ENCODE measurements around the gene ITFG1.
"Not testable (repeated sequence)": the region's sequence is repeated elsewhere in the genome, so short reads cannot be mapped to it uniquely, and the experiment has no call there.

Gene ITFG1

DNA sequence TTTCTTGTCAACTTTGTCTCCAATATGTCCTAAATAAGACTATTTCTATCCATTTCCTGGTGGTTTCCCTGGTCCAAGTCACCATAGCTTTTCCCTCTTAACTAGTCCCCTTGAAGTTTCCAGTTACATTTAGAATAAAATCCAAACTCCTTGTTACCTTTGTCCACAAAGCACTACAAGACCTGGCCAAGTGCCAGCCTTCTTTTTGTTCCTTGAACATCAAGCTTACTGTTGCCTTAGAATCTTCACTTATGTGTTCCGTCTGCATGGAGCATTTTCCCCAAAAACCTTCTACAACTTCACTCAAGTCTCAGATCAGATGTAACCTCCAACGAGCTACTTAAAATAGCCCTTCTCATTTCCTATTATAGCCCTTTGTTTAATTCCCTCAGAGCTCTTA is 101.4 kb downstream of the ITFG1 start:
- ATAC-seq: no peak
- TF ChIP-seq, protein P1, sequence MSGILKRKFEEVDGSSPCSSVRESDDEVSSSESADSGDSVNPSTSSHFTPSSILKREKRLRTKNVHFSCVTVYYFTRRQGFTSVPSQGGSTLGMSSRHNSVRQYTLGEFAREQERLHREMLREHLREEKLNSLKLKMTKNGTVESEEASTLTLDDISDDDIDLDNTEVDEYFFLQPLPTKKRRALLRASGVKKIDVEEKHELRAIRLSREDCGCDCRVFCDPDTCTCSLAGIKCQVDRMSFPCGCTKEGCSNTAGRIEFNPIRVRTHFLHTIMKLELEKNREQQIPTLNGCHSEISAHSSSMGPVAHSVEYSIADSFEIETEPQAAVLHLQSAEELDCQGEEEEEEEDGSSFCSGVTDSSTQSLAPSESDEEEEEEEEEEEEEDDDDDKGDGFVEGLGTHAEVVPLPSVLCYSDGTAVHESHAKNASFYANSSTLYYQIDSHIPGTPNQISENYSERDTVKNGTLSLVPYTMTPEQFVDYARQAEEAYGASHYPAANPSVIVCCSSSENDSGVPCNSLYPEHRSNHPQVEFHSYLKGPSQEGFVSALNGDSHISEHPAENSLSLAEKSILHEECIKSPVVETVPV (CRISPR knock-in tag; IDR thresholded peaks at IDR 0.05): no peak
- no peak for TF ChIP-seq OSR1 (CRISPR knock-in tag; IDR thresholded peaks at IDR 0.05)
- TF ChIP-seq, protein P2, sequence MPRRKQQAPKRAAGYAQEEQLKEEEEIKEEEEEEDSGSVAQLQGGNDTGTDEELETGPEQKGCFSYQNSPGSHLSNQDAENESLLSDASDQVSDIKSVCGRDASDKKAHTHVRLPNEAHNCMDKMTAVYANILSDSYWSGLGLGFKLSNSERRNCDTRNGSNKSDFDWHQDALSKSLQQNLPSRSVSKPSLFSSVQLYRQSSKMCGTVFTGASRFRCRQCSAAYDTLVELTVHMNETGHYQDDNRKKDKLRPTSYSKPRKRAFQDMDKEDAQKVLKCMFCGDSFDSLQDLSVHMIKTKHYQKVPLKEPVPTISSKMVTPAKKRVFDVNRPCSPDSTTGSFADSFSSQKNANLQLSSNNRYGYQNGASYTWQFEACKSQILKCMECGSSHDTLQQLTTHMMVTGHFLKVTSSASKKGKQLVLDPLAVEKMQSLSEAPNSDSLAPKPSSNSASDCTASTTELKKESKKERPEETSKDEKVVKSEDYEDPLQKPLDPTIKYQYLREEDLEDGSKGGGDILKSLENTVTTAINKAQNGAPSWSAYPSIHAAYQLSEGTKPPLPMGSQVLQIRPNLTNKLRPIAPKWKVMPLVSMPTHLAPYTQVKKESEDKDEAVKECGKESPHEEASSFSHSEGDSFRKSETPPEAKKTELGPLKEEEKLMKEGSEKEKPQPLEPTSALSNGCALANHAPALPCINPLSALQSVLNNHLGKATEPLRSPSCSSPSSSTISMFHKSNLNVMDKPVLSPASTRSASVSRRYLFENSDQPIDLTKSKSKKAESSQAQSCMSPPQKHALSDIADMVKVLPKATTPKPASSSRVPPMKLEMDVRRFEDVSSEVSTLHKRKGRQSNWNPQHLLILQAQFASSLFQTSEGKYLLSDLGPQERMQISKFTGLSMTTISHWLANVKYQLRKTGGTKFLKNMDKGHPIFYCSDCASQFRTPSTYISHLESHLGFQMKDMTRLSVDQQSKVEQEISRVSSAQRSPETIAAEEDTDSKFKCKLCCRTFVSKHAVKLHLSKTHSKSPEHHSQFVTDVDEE (CRISPR knock-in tag; IDR thresholded peaks at IDR 0.05): no peak
- TF ChIP-seq CSDC2 (CRISPR knock-in tag; IDR thresholded peaks at IDR 0.05): no peak
- TF ChIP-seq PPARA (CRISPR knock-in tag; IDR thresholded peaks at IDR 0.05; ENCODE audit: borderline replicate concordance): no peak
- no peak for TF ChIP-seq ZNF565 (CRISPR knock-in tag; conservative IDR thresholded peaks at IDR 0.05; ENCODE audit: low read depth)

DNA sequence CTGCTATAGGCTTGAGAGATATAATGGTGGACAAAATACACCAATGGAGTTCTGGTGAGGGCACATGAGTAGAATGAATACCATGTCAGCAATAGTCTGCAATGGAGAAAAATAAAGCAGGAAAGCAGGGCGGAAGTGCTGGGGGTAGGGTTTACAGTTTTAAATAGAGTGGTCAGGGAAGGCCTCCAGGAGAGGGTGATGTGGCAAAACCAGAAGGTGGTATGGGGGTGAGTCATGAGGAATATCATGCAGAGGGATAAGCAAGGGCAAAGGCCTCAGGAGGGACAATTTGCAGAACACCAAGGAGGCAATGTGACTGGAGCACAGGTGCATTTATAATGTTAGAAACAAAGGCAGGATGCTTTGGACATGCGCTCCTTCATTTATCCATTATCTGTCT is 102.0 kb downstream of the ITFG1 start:
- ATAC-seq: no peak
- no peak for TF ChIP-seq ZNF8 (CRISPR knock-in tag; IDR thresholded peaks at IDR 0.05)
- no peak for TF ChIP-seq PPARA (CRISPR knock-in tag; IDR thresholded peaks at IDR 0.05; ENCODE audit: borderline replicate concordance)
- no peak for TF ChIP-seq GLIS3 (CRISPR knock-in tag; IDR thresholded peaks at IDR 0.05)
- TF ChIP-seq SNAI2 (CRISPR knock-in tag; IDR thresholded peaks at IDR 0.05): no peak

DNA sequence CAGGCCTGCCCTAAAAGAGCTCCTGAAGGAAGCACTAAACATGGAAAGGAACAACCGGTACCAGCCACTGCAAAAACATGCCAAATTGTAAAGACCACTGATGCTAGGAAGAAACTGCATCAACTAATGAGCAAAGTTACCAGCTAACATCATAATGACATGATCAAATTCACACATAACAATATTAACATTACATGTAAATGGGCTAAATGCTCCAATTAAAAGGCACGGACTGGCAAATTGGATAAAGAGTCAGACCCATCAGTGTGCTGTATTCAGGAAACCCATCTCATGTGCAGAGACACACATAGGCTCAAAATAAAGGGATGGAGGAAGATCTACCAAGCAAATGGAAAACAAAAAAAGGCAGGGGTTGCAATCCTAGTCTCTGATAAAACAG is 111.8 kb downstream of the ITFG1 start:
- not testable (repeated sequence) for ATAC-seq

DNA sequence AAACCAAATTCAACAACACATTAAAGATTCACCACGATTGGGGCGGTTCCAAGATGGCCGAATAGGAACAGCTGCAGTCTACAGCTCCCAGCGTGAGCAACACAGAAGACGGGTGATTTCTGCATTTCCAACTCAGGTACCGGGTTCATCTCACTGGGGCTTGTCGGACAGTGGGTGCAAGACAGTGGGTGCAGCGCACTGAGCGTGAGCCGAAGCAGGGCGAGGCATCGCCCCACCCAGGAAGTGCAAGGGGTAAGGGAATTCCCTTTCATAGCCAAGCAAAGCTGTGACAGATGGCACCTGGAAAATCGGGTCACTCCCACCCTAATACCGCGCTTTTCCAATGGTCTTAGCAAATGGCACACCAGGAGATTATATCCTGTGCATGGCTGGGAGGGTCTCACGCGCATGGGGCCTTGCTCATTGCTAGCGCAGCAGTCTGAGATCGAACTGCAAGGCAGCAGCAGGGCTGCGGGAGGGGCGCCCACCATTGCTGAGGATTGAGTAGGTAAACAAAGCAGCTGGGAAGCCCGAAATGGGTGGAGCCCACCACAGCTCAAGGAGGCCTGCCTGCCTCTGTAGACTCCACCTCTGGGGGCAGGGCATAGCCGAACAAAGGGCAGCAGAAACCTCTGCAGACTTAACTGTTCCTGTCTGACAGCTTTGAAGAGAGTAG is 113.7 kb downstream of the ITFG1 start:
- not testable (repeated sequence) for ATAC-seq

DNA sequence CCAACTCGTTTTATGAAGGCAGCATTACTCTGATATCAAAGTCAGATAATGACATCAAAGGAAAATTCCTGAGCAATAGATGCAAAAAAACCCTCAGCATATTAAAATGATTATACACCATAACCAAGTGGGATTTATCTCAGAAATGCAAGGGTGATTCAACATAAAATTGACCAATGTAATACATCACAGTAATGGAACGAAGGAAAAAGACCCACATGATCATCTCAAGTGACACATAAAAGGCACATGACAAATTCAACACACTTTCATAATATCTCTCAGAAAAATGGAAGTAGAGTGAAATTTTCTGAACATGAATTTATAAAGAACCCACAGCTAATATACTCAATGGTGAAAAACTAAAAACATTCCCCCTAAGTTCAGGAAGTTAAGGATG is 118.8 kb downstream of the ITFG1 start:
- ATAC-seq: no peak

DNA sequence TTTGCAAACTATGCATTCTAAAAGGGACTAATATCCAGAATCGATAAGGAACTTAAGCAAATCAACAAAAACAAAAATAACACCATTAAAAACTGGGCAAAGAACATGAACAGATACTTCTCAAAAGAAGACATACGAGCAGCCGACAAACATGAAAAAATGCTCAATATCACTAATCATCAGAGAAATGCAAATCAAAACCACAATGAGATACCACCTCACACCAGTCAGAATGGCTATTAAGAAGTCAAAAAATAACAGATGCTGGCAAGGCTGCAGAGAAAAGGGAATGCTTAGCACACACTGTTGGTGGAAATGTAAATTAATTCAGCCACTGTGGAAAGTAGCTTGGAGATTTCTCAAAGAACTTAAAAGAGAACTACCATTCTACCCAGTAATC is 130.3 kb downstream of the ITFG1 start:
- ATAC-seq: not testable (repeated sequence)

More for the DNA sequence above, 118.8 kb downstream of the ITFG1 start:
- no peak for TF ChIP-seq PPARA (CRISPR knock-in tag; IDR thresholded peaks at IDR 0.05; ENCODE audit: borderline replicate concordance)
- no peak for TF ChIP-seq ZC3H10 (CRISPR knock-in tag; IDR thresholded peaks at IDR 0.05)
- TF ChIP-seq ZNF70 (CRISPR knock-in tag; IDR thresholded peaks at IDR 0.05): no peak
- no peak for TF ChIP-seq OSR1 (CRISPR knock-in tag; IDR thresholded peaks at IDR 0.05)
- no peak for TF ChIP-seq ZNF8 (CRISPR knock-in tag; IDR thresholded peaks at IDR 0.05)
- TF ChIP-seq ISL1 (CRISPR knock-in tag; IDR thresholded peaks at IDR 0.05): no peak
- TF ChIP-seq BACH2 (CRISPR knock-in tag; IDR thresholded peaks at IDR 0.05; ENCODE audit: borderline replicate concordance): no peak
- TF ChIP-seq TCF4 (CRISPR knock-in tag; IDR thresholded peaks at IDR 0.05; ENCODE audit: borderline replicate concordance): no peak
- TF ChIP-seq ZFP3 (CRISPR knock-in tag; IDR thresholded peaks at IDR 0.05): no peak
- TF ChIP-seq ESRRG (CRISPR knock-in tag; IDR thresholded peaks at IDR 0.05): no peak
- TF ChIP-seq RARB (CRISPR knock-in tag; IDR thresholded peaks at IDR 0.05): no peak
- no peak for TF ChIP-seq SNAI2 (CRISPR knock-in tag; IDR thresholded peaks at IDR 0.05)

DNA sequence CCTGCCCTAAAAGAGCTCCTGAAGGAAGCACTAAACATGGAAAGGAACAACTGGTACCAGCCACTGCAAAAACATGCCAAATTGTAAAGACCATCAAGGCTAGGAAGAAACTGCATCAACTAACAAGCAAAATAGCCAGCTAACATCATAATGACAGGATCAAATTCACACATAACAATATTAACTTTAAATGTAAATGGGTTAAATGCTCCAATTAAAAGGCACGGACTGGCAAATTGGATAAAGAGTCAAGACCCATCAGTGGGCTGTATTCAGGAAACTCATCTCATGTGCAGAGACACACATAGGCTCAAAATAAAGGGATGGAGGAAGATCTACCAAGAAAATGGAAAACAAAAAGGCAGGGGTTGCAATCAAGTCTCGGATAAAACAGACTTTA is 136.6 kb downstream of the ITFG1 start:
- not testable (repeated sequence) for ATAC-seq

DNA sequence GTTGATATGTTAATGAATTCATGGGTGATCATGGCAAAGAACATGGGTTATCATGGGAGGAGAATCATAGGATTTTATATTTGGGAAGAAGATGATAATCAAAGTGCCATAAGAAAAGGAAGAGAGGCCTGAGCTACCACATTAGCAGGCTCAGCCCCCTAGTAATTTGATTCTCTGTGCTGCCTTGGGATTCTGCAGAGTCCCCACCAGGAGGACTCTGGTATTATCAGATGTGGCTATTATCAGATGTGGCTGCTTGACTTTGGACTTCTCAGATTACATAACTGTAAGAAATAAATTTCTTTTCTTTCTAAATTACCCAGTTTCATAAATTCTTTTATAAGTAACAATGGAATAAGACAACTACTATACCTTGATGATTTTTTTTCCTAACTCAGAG is 137.6 kb downstream of the ITFG1 start:
- no peak for ATAC-seq
- TF ChIP-seq, protein P2 (CRISPR knock-in tag; IDR thresholded peaks at IDR 0.05): no peak
- TF ChIP-seq RARB (CRISPR knock-in tag; IDR thresholded peaks at IDR 0.05) (no peak), TOX (CRISPR knock-in tag; IDR thresholded peaks at IDR 0.05; ENCODE audit: borderline replicate concordance) (no peak), CSDC2 (CRISPR knock-in tag; IDR thresholded peaks at IDR 0.05) (no peak), GLIS3 (CRISPR knock-in tag; IDR thresholded peaks at IDR 0.05) (no peak), ESRRG (CRISPR knock-in tag; IDR thresholded peaks at IDR 0.05) (no peak), BACH2 (CRISPR knock-in tag; IDR thresholded peaks at IDR 0.05; ENCODE audit: borderline replicate concordance) (no peak), ZNF565 (CRISPR knock-in tag; conservative IDR thresholded peaks at IDR 0.05; ENCODE audit: low read depth) (no peak), ZC3H10 (CRISPR knock-in tag; IDR thresholded peaks at IDR 0.05) (no peak), ZFP30 (CRISPR knock-in tag; IDR thresholded peaks at IDR 0.05) (no peak)
- TF ChIP-seq, protein P3, sequence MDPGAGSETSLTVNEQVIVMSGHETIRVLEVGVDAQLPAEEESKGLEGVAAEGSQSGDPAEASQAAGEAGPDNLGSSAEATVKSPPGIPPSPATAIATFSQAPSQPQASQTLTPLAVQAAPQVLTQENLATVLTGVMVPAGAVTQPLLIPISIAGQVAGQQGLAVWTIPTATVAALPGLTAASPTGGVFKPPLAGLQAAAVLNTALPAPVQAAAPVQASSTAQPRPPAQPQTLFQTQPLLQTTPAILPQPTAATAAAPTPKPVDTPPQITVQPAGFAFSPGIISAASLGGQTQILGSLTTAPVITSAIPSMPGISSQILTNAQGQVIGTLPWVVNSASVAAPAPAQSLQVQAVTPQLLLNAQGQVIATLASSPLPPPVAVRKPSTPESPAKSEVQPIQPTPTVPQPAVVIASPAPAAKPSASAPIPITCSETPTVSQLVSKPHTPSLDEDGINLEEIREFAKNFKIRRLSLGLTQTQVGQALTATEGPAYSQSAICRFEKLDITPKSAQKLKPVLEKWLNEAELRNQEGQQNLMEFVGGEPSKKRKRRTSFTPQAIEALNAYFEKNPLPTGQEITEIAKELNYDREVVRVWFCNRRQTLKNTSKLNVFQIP (CRISPR knock-in tag; IDR thresholded peaks at IDR 0.05; ENCODE audit: borderline replicate concordance, low read depth): no peak
